Measurements from ENCODE around the gene RELT.

- no peak for TF ChIP-seq CTCF (conservative IDR thresholded peaks at IDR 0.05)
- no peak for TF ChIP-seq ZFX (IDR thresholded peaks at IDR 0.05)
Observed at GRCh38 chr11:73388265-73389133, 12.3 kb downstream of the RELT start.

Measured in C4-2B (cell line).